Stimulated activated CD4-positive, alpha-beta T cell treated with anti-CD3 and anti-CD28 coated beads, Interleukin-1b, Interleukin-23, amount 100 ng/mL, for 48 hours (primary cell): ENCODE results near the gene EIF3F.

ENCODE experiments used
- DNase-seq: peaks from one replicate; pipeline ENCODE4 v3.0.0-alpha.2; 2020

The EIF3F gene

GRCh38 chr11:8040261-8040920, 53.3 kb downstream of the EIF3F start:
- no peak for DNase-seq

DNA sequence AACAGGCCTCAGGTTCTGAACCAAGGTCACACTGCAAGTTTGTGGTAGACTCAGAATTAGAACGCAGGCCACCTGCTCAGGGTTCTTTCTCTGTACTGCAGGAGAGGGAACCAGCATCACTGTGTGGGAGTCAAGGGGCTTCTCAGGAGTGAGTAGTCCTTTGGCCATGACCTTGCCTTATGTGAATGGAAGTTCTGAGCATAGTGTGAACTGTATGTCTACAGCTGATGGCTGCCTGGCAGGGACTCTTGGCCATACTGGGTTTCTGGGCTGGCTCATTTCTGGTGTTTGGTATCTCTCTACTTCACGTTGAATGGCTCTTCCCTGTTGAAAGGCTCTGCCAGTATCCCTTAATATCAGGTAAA, 53.8 kb downstream of the EIF3F start:
- no peak for DNase-seq

- DNase-seq = no peak
Measured at GRCh38 chr11:8041576-8041975, 54.4 kb downstream of the EIF3F start.

GRCh38 chr11:8043756-8044155, 56.6 kb downstream of the EIF3F start:
- no peak for DNase-seq

- DNase-seq = no peak
Measured at GRCh38 chr11:8045839-8046238, 58.7 kb downstream of the EIF3F start.

- no peak for DNase-seq
Measured at GRCh38 chr11:8047382-8047781, 60.2 kb downstream of the EIF3F start.

DNA sequence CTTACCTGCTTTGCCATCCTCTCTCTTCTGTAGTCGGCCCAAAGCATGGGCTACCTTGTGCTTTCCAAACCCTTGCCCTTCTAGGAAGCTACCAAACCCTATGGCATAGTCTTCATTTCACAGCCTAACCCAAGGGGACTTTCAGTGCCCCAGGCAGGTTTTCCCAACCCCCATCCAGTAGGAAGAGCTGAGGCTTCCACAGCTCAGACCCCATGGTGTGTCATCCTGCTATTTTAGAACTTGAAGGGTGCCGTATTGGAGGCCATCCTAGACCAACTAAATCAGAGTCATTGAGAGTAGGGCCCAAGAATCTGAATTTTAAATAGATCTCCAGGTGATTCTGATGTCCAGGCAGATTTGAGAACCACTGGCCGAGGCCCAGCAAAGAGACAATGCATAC, 61.9 kb downstream of the EIF3F start:
- no peak for DNase-seq
